Activated CD4-positive, alpha-beta T cell treated with anti-CD3 and anti-CD28 coated beads for 36 hours (primary cell): Measurements from ENCODE around the gene TMF1. TPM values are rescaled to one million over a fixed set of nuclear protein-coding genes. Genes with fewer than 3 reads are reported as not detected.
A peak's percentile ranks its signal among the peaks of the same experiment; 100 is the strongest.

Source experiments
- ATAC-seq: fragments of 200-7000 bp; cut with Tn5 transposase; one replicate; pipeline ENCODE4 v1.10.0; 2021; ENCODE audit warnings: mild to moderate bottlenecking, moderate library complexity
- CTCF ChIA-PET: fragments of 350-600 bp; sonication (Branson Sonifier 250); formaldehyde crosslinking; loops from one replicate; lab custom pipeline; 2021; ENCODE audit warnings: antibody characterized with exemption; lab: Charles Lee
- POLR2A ChIA-PET: fragments of 350-600 bp; sonication (Branson Sonifier 250); formaldehyde crosslinking; loops from one replicate; lab custom pipeline; 2021; ENCODE audit warnings: antibody characterized with exemption, inconsistent platforms; lab: Charles Lee
- DNase-seq: peaks from one replicate; pipeline ENCODE4 v3.0.0-alpha.2; 2020
- H3K27ac Mint-ChIP-seq: one replicate; pipeline ENCODE4 v1.8.0; 2021; ENCODE audit warnings: mixed read lengths
- H3K27me3 Mint-ChIP-seq: one replicate; pipeline ENCODE4 v1.8.0; 2021; ENCODE audit warnings: mixed read lengths
- H3K36me3 Mint-ChIP-seq: one replicate; pipeline ENCODE4 v1.8.0; 2021; ENCODE audit warnings: low read depth, mixed read lengths
- H3K4me1 Mint-ChIP-seq: one replicate; pipeline ENCODE4 v1.8.0; 2021; ENCODE audit warnings: mixed read lengths
- H3K4me3 Mint-ChIP-seq: one replicate; pipeline ENCODE4 v1.8.0; 2021; ENCODE audit warnings: mild to moderate bottlenecking, moderate library complexity, mixed read lengths
- H3K9me3 Mint-ChIP-seq: one replicate; pipeline ENCODE4 v1.8.0; 2021; ENCODE audit warnings: low read depth, mixed read lengths
- intact Hi-C, 2 experiments: fragments of 100-400 bp; cut with DNase I in 1 of 2; cut with micrococcal nuclease in 1 of 2; formaldehyde crosslinking; loops; one replicate each; pipeline versions ENCODE4 v1.14.2 to v1.15.1; 2022 to 2024; cut with DNase I, micrococcal nuclease
- total RNA-seq, 2 experiments: library from RNA; stranded (reverse); gene quantifications; one replicate each; pipeline ENCODE4 v1.2.3, GENCODE V29; 2021

Gene TMF1, protein sequence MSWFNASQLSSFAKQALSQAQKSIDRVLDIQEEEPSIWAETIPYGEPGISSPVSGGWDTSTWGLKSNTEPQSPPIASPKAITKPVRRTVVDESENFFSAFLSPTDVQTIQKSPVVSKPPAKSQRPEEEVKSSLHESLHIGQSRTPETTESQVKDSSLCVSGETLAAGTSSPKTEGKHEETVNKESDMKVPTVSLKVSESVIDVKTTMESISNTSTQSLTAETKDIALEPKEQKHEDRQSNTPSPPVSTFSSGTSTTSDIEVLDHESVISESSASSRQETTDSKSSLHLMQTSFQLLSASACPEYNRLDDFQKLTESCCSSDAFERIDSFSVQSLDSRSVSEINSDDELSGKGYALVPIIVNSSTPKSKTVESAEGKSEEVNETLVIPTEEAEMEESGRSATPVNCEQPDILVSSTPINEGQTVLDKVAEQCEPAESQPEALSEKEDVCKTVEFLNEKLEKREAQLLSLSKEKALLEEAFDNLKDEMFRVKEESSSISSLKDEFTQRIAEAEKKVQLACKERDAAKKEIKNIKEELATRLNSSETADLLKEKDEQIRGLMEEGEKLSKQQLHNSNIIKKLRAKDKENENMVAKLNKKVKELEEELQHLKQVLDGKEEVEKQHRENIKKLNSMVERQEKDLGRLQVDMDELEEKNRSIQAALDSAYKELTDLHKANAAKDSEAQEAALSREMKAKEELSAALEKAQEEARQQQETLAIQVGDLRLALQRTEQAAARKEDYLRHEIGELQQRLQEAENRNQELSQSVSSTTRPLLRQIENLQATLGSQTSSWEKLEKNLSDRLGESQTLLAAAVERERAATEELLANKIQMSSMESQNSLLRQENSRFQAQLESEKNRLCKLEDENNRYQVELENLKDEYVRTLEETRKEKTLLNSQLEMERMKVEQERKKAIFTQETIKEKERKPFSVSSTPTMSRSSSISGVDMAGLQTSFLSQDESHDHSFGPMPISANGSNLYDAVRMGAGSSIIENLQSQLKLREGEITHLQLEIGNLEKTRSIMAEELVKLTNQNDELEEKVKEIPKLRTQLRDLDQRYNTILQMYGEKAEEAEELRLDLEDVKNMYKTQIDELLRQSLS
- 10 to 100 TPM; 33.2 to 34.1 TPM for total RNA-seq

DNA sequence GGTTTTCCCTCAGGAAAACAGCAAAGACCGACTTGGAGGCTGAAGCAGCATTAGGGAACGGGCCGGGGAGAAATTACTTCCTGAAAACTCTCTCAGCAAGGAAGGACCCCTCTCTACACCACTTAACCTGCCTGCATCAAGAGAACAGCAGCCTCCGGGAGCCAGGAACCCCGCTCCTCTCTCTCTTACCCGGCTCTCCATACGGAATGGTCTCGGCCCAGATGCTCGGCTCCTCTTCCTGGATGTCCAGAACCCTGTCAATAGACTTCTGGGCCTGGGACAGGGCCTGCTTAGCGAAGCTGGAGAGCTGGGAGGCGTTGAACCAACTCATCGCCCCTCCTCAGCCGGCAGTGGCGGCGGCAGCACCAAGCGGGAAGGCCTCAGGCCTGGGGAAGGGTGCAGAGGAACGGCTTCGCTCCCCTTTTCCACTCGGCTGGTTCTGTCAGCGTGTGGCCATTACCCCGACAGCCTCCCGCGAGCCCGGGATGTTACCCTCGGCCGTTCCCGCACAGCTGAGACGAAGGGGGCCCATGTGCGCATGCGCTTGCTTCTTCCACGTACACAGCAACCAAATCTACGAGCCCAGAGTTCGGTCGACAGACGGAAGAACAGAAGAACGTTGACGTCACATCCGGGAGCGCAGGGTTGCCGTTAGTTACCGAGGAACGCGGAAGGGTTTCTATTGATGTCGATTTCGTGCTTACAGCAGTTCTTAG lies at the start of gene TMF1:
Gene TMF1 (minus strand): TSS at position 578 of the 716 bp plus-strand sequence. CDS start 247 bp downstream, at position 331.
- H3K4me1 Mint-ChIP-seq, result peaks cover 40% of the 10 kb centered on the region
- ChIA-PET POLR2A (interaction anchor here (0.6 to 1.5 kb wide), 4 partner anchors 9 to 33 kb away, joined by 4 to 7 read pairs (median 5); partner anchors contain the start of gene ARL6IP5), CTCF (interaction anchor here (1.0 to 4.5 kb wide), 11 partner anchors 9 to 69 kb away, joined by 3 to 25 read pairs (median 4); no protein-coding TSS in a partner anchor)
- intact Hi-C loops, result loop anchor here (1.0 kb wide), 4 partner anchors 19 to 39 kb away; partner anchors contain the start of genes ARL6IP5 (in 2 of the 2), UBA3 (in 2 of the 2) and EOGT (in 1 of the 2)
- peak; percentile 95 for ATAC-seq
- H3K4me3 Mint-ChIP-seq, result peak within 1 kb of the TSS; percentile 99
- peaks cover 39% of the 10 kb centered on the region for H3K36me3 Mint-ChIP-seq
- peak; percentile 99 for DNase-seq
- peak within 1 kb of the TSS; percentile 98 for H3K27ac Mint-ChIP-seq
- H3K27me3 Mint-ChIP-seq, result no peaks in the 10 kb centered on the region
- no peaks in the 10 kb centered on the region for H3K9me3 Mint-ChIP-seq

DNA sequence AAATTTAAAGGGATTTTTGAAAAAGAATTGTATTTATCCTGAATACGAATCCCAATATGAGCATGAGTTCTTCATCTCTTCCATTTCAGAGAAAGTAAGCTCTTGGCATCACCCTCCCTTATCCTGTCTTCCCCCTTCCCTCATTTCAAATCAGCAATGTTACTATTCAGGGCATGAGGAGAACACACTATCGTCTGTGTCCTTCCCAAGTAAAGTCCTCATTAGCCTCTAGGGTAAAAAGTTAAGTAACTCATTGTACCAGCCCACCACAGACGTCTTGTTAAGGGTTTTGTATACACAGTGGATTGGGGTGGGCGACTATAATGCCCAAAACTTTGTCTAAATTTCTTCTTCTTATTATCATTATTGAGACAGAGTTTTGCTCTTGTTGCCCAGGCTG lies 47.4 kb upstream of the TMF1 start:
- intact Hi-C loops, result no loop called here
- H3K27me3 Mint-ChIP-seq, result no peaks in the 10 kb centered on the region
- peak overlapping the region; percentile 49 for H3K27ac Mint-ChIP-seq
- peaks cover 63% of the 10 kb centered on the region for H3K36me3 Mint-ChIP-seq
- ATAC-seq, result no peak
- no peak overlapping the region for H3K4me3 Mint-ChIP-seq
- no peaks in the 10 kb centered on the region for H3K9me3 Mint-ChIP-seq
- POLR2A ChIA-PET, result no interaction called here
- peaks cover 64% of the 10 kb centered on the region for H3K4me1 Mint-ChIP-seq
- DNase-seq, result no peak
- CTCF ChIA-PET, result interaction anchor here (0.5 to 2.0 kb wide), 8 partner anchors 9 to 208 kb away, joined by 3 to 8 read pairs (median 4); no protein-coding TSS in a partner anchor

DNA sequence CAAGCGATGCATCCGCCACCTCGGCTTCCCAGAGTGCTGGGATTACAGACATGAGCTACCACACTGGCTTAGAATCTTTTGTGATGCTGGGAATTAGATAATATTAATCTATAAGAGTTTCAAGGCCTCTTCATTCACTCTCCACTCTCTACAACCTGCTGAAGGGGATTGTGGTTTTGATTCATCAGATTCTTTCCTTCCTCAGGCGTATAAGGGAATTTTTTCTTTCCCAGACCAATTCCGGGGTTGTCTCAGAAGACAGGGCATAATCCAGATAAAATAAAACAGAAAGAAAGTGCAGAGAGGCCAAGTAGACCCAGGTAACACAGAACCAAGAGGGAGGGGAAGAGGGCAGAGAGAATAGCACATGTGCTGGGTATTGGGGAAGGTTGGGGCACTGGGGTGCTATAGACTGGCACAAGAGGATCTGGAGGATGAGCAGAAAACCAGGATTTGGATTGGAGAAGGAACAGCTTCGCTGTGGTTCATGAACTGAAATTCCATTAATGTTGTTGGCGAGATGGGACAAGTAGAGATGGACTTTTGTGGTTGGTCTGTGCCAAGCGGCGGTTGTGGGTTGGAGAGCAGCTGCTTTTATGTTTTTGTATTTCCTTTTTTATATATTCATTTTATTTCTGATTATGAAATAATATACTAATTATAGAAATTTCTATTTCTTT lies 45.4 kb upstream of the TMF1 start:
- peaks cover 60% of the 10 kb centered on the region for H3K36me3 Mint-ChIP-seq
- intact Hi-C loops, result no loop called here

DNA sequence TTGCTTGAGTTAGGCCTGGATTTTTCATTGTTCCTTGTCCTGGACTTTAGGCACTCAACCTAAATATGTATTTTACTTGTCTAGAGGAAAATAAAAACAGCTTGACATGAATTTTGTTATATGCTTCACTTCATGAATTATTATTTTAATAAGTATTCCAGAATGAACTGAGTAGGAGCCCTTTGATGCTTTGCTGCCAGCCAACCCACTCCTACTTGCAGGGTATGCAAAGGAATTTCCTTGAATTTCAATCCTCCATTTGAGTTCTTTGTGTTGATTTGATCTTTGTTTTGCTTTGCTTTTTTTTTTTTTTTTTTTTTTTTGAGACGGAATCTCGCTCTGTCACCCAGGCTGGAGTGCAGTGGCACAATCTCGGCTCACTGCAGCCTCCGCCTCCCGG lies 44.2 kb upstream of the TMF1 start:
- ATAC-seq (no peak), DNase-seq (no peak)
- Mint-ChIP-seq H3K9me3 (no peaks in the 10 kb centered on the region), H3K36me3 (peaks cover 56% of the 10 kb centered on the region), H3K27ac (peak overlapping the region; percentile 80), H3K27me3 (no peaks in the 10 kb centered on the region), H3K4me3 (no peak overlapping the region), H3K4me1 (peaks cover 77% of the 10 kb centered on the region)
- intact Hi-C loops, result no loop called here
- POLR2A ChIA-PET, result no interaction called here
- CTCF ChIA-PET, result interaction anchor here (0.6 to 0.8 kb wide), 2 partner anchors 10 to 65 kb away, joined by 3 to 4 read pairs; no protein-coding TSS in a partner anchor

More for the DNA sequence above, 45.4 kb upstream of the TMF1 start:
- ATAC-seq (no peak), DNase-seq (no peak)
- no peaks in the 10 kb centered on the region for H3K27me3 Mint-ChIP-seq
- ChIA-PET POLR2A (interaction anchor here (0.9 kb wide), 1 partner anchor 15 kb away, joined by 3 read pairs; no protein-coding TSS in a partner anchor), CTCF (interaction anchor here (0.6 to 1.8 kb wide), 6 partner anchors 10 to 404 kb away, joined by 3 to 5 read pairs (median 3); no protein-coding TSS in a partner anchor)
- peaks cover 71% of the 10 kb centered on the region for H3K4me1 Mint-ChIP-seq
- no peak overlapping the region for H3K4me3 Mint-ChIP-seq
- no peaks in the 10 kb centered on the region for H3K9me3 Mint-ChIP-seq
- H3K27ac Mint-ChIP-seq, result peak overlapping the region; percentile 56

DNA sequence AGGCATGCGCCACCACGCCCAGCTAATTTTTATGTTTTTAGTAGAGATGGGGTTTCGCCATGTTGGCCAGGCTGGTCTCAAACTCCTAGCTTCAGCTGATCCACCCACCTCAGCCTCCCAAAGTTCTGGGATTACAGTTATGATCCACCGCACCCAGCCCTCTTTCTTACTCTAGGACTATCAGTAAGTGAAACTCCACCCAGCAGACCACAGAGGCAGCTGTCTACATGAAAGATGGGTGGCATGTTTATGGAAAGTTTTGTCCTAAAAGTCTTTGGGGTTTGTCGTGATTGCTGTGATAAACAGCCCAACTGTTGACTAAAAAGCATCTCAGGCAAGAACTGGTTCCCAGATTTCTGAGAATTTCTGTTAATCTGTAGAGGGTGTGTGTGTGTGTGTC lies 43.5 kb upstream of the TMF1 start:
- ChIA-PET CTCF (interaction anchor here (0.8 to 1.2 kb wide), 3 partner anchors 12 to 210 kb away, joined by 3 to 4 read pairs (median 4); no protein-coding TSS in a partner anchor), POLR2A (interaction anchor here (1.2 to 1.4 kb wide), 2 partner anchors 11 to 13 kb away, joined by 4 to 5 read pairs; partner anchors contain the start of gene ARL6IP5)
- Mint-ChIP-seq H3K4me3 (peak overlapping the region; percentile 51), H3K4me1 (peaks cover 80% of the 10 kb centered on the region), H3K27ac (peak overlapping the region; percentile 80), H3K27me3 (no peaks in the 10 kb centered on the region), H3K36me3 (peaks cover 56% of the 10 kb centered on the region), H3K9me3 (no peaks in the 10 kb centered on the region)
- intact Hi-C loops, result no loop called here
- DNase-seq (peak; percentile 49), ATAC-seq (no peak)

DNA sequence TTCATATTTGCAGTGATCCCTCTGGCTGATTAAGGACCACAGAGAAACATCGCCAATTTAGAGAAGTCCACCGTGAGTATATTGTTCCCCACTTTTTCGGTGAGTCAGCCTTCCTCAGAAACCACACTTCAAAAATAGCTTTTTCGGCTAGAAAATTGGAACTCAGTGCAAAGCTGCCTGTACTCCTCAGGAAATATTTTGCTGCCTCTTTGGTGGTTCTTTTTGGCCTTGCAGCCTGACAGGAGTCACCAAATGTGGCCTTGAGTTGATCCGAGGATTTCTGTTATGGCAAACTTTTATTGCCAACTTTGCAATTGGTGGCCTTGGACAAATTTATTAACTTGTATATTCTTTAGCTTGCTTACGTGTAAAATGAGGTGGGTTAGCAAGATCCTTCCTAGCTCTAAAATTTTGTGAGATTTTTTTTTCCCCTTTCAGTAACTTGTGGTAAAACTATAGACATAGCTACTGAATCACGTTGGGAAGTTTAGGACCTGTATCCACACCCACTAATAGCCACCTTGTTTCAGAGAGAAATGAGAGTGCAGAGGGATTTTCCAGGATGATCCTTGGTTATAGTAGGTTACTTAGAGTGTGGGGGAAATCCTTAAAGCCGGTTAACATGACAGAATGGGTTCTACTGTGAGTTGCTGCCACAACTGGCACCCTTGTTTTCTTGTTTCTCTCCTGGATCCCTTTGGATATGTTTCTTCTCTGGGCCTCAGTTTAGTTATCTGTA lies 42.5 kb upstream of the TMF1 start:
- Mint-ChIP-seq H3K9me3 (no peaks in the 10 kb centered on the region), H3K4me1 (peaks cover 85% of the 10 kb centered on the region), H3K4me3 (peak overlapping the region; percentile 56), H3K36me3 (peaks cover 58% of the 10 kb centered on the region), H3K27ac (peak overlapping the region; percentile 84), H3K27me3 (no peaks in the 10 kb centered on the region)
- CTCF ChIA-PET, result interaction anchor here (1.1 to 2.4 kb wide), 7 partner anchors 10 to 211 kb away, joined by 3 to 18 read pairs (median 4); partner anchors contain the start of gene ARL6IP5
- ATAC-seq (peak; percentile 8), DNase-seq (no peak)
- POLR2A ChIA-PET, result interaction anchor here (0.6 to 1.4 kb wide), 8 partner anchors 9 to 1969 kb away, joined by 3 to 5 read pairs (median 3); partner anchors contain the start of gene ARL6IP5
- intact Hi-C loops, result no loop called here

DNA sequence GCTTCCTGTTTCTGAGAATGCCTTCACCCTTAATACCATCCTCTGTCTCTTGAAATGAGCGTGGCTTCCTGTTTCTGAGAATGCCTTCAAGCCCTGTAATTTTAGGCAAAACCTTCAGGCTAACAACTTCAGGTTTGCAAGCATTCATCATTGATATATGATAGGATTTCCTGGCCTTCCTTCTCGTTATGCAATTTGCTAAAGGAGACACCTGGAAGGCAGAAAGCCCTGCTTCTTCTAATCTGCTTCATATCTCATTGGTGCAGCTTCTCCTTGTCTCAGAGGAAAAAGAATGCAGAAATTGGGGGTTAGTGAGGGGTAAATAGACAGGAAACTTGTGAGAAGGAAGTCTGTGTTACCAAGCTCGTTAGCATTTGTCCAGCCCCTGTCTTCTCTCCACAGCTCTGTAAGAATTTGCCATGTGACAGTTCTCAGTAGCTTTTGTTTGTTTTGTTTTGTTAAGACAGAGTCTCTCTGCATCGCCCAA lies 39.9 kb upstream of the TMF1 start:
- Mint-ChIP-seq H3K27me3 (no peaks in the 10 kb centered on the region), H3K4me3 (peak overlapping the region; percentile 56), H3K27ac (peak overlapping the region; percentile 98), H3K36me3 (peaks cover 54% of the 10 kb centered on the region), H3K4me1 (peaks cover 85% of the 10 kb centered on the region), H3K9me3 (no peaks in the 10 kb centered on the region)
- ChIA-PET CTCF (interaction anchor here (0.5 to 6.7 kb wide), 5 partner anchors 11 to 880 kb away, joined by 3 to 24 read pairs (median 4); partner anchors contain the start of gene TMF1), POLR2A (interaction anchor here (0.8 to 1.5 kb wide), 3 partner anchors 9 to 214 kb away, joined by 3 to 5 read pairs (median 3); no protein-coding TSS in a partner anchor)
- ATAC-seq, result peak; percentile 70
- intact Hi-C loops, result loop anchor here in 1 of 2 experiments (1.0 kb wide), 1 partner anchor 8 kb away; the partner anchor contains the start of gene ARL6IP5
- DNase-seq, result peak; percentile 33

DNA sequence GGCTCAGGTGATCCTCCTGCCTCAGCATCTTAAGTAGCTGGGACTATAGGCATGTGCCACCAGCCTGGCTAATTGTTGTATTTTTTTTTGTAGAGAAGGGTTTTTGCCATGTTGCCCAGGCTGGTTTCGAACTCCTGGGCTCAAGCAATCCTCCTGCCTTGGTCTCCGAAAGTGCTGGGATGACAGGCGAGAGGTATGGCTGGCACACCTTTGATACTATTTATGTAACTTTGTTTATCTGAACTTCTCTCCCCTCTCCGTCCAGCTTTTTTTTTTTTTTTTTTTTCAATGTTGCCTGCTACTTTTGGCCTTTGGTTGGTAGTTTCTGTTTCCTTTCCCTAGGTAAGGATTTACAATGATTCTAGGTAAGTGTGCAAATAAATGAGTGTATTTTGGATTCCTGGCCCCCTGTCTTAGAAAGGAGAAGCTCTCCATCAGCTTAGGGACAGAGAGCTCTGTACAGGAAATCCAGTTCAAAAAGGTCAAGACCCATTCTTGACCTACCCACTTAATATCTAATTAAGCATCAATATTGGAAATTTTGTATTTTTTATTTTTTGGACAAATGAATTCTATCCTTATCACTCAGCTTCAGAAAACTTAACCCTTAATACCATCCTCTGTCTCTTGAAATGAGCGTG lies 39.4 kb upstream of the TMF1 start:
- ChIA-PET CTCF (interaction anchor here (0.7 to 6.7 kb wide), 6 partner anchors 10 to 215 kb away, joined by 3 to 24 read pairs (median 4); partner anchors contain the start of gene TMF1), POLR2A (interaction anchor here (0.8 to 1.5 kb wide), 3 partner anchors 9 to 215 kb away, joined by 3 to 5 read pairs (median 3); no protein-coding TSS in a partner anchor)
- H3K36me3 Mint-ChIP-seq, result peaks cover 53% of the 10 kb centered on the region
- no peak for ATAC-seq
- H3K27ac Mint-ChIP-seq, result peak overlapping the region; percentile 98
- H3K4me3 Mint-ChIP-seq, result peak overlapping the region; percentile 56
- H3K27me3 Mint-ChIP-seq, result no peaks in the 10 kb centered on the region
- no peak for DNase-seq
- intact Hi-C loops, result loop anchor here in 1 of 2 experiments (1.0 to 2.0 kb wide), 2 partner anchors 7 to 113 kb away; partner anchors contain the start of gene ARL6IP5
- H3K9me3 Mint-ChIP-seq, result no peaks in the 10 kb centered on the region
- peaks cover 80% of the 10 kb centered on the region for H3K4me1 Mint-ChIP-seq
